H9 (cell line): ENCODE data around the gene BEX3. TPM values are rescaled to one million over a fixed set of nuclear protein-coding genes. Genes with fewer than 3 reads are reported as not detected.

Source experiments
- DNase-seq: peaks from one replicate; pipeline ENCODE4 v3.0.0-alpha.2; 2017
- H2AFZ ChIP-seq: one replicate; pipeline ENCODE4 v1.6.1; 2013; ENCODE audit warnings: mild to moderate bottlenecking, low read length, control low read depth, moderate library complexity
- H2AK5ac ChIP-seq: 2 replicates; pipeline ENCODE4 v1.6.1; 2013; ENCODE audit warnings: low read length, control low read depth, mixed read lengths; ENCODE audit not compliant: insufficient read length
- H2BK120ac ChIP-seq: one replicate; pipeline ENCODE4 v1.6.1; 2013; ENCODE audit warnings: low read depth, mild to moderate bottlenecking, low read length, control low read depth, inconsistent platforms; ENCODE audit not compliant: poor library complexity, severe bottlenecking
- H2BK12ac ChIP-seq: 2 replicates; pipeline ENCODE4 v1.6.1; 2013; ENCODE audit warnings: low read length, control low read depth, mixed read lengths, low read depth; ENCODE audit not compliant: insufficient read length
- H2BK15ac ChIP-seq: 2 replicates; pipeline ENCODE4 v1.6.1; 2013; ENCODE audit warnings: low read depth, low read length, control low read depth
- H2BK20ac ChIP-seq: one replicate; pipeline ENCODE4 v1.6.1; 2013; ENCODE audit warnings: low read depth, mild to moderate bottlenecking, low read length, control low read depth, inconsistent platforms; ENCODE audit not compliant: poor library complexity, severe bottlenecking
- H2BK5ac ChIP-seq: 2 replicates; pipeline ENCODE4 v1.6.1; 2013; ENCODE audit warnings: low read length, control low read depth, mixed read lengths; ENCODE audit not compliant: insufficient read length
- H3K14ac ChIP-seq: 2 replicates; pipeline ENCODE4 v1.6.1; 2013; ENCODE audit warnings: low read length, control low read depth; ENCODE audit not compliant: insufficient read depth
- H3K18ac ChIP-seq: 2 replicates; pipeline ENCODE4 v1.6.1; 2013; ENCODE audit warnings: low read depth, mild to moderate bottlenecking, mixed read lengths, low read length, control low read depth; ENCODE audit not compliant: insufficient read length
- H3K23ac ChIP-seq: 2 replicates; pipeline ENCODE4 v1.6.1; 2013; ENCODE audit warnings: low read length, control low read depth, mixed read lengths, low read depth; ENCODE audit not compliant: insufficient read length
- H3K23me2 ChIP-seq: 2 replicates; pipeline ENCODE4 v1.6.1; 2013; ENCODE audit warnings: low read depth, mild to moderate bottlenecking, mixed read lengths, low read length, control low read depth; ENCODE audit not compliant: insufficient read length, poor library complexity, severe bottlenecking
- H3K27ac ChIP-seq: 2 replicates; pipeline ENCODE4 v1.5.1; 2013; ENCODE audit warnings: low read length, control low read depth, mixed read lengths, low read depth; ENCODE audit not compliant: insufficient read length
- H3K27me3 ChIP-seq: 2 replicates; pipeline ENCODE4 v1.6.1; 2013; ENCODE audit warnings: low read length, control low read depth, inconsistent platforms; ENCODE audit not compliant: insufficient read depth
- H3K4ac ChIP-seq: 2 replicates; pipeline ENCODE4 v1.6.1; 2013; ENCODE audit warnings: low read depth, mild to moderate bottlenecking, control low read depth, inconsistent platforms, low read length, moderate library complexity
- H3K4me1 ChIP-seq: 2 replicates; pipeline ENCODE4 v1.6.1; 2013; ENCODE audit warnings: low read length, control low read depth, inconsistent platforms; ENCODE audit not compliant: insufficient read depth
- H3K4me2 ChIP-seq: 2 replicates; pipeline ENCODE4 v1.6.1; 2013; ENCODE audit warnings: low read length, control low read depth, mixed read lengths; ENCODE audit not compliant: insufficient read length, insufficient read depth
- H3K56ac ChIP-seq: 2 replicates; pipeline ENCODE4 v1.6.1; 2013; ENCODE audit warnings: low read depth, mild to moderate bottlenecking, mixed read lengths, low read length, control low read depth; ENCODE audit not compliant: insufficient read length
- H3K79me1 ChIP-seq: 2 replicates; pipeline ENCODE4 v1.6.1; 2013; ENCODE audit warnings: low read depth, mild to moderate bottlenecking, moderate library complexity, low read length, control low read depth, inconsistent platforms; ENCODE audit not compliant: insufficient read depth, poor library complexity, severe bottlenecking
- H3K79me2 ChIP-seq: 2 replicates; pipeline ENCODE4 v1.6.1; 2013; ENCODE audit warnings: low read length, control low read depth, inconsistent platforms; ENCODE audit not compliant: insufficient read depth
- H3K9ac ChIP-seq: 2 replicates; pipeline ENCODE4 v1.6.1; 2013; ENCODE audit warnings: low read length, control low read depth, mixed read lengths; ENCODE audit not compliant: insufficient read length; ENCODE audit errors: extremely low read depth
- H3K9me3 ChIP-seq: one replicate; pipeline ENCODE4 v1.6.1; 2013; ENCODE audit warnings: low read depth, low read length, inconsistent platforms; ENCODE audit not compliant: control insufficient read depth
- H3T11ph ChIP-seq: one replicate; pipeline ENCODE4 v1.6.1; 2013; ENCODE audit warnings: mild to moderate bottlenecking, low read length, control low read depth, inconsistent platforms
- H4K20me1 ChIP-seq: one replicate; pipeline ENCODE4 v1.6.1; 2013; ENCODE audit not compliant: control insufficient read depth, insufficient read length, insufficient read depth
- H4K5ac ChIP-seq: 2 replicates; pipeline ENCODE4 v1.6.1; 2013; ENCODE audit warnings: low read depth, mild to moderate bottlenecking, mixed read lengths, low read length, control low read depth; ENCODE audit not compliant: insufficient read length
- H4K8ac ChIP-seq: replicated peaks from 2 replicates; pipeline ENCODE4 v1.6.1; 2013; ENCODE audit warnings: low read length, control low read depth, mixed read lengths, low read depth; ENCODE audit not compliant: insufficient read length
- H4K91ac ChIP-seq: 2 replicates; pipeline ENCODE4 v1.6.1; 2013; ENCODE audit warnings: low read depth, mild to moderate bottlenecking, moderate library complexity, mixed read lengths, low read length, control low read depth; ENCODE audit not compliant: insufficient read length
- H3K27ac Mint-ChIP-seq, 3 experiments: 2 replicates in 2 of 3; 3 replicates in 1 of 3; pipeline ENCODE4 v1.8.0; 2020 to 2021; ENCODE audit warnings: mixed read lengths in 3 of 3, mild to moderate bottlenecking in 1 of 3, moderate library complexity in 1 of 3
- H3K27me3 Mint-ChIP-seq: 2 replicates; pipeline ENCODE4 v1.8.0; 2021; ENCODE audit warnings: low read depth, mild to moderate bottlenecking, moderate library complexity, mixed read lengths
- H3K36me3 Mint-ChIP-seq, 3 experiments: 2 replicates in 2 of 3; 3 replicates in 1 of 3; pipeline ENCODE4 v1.8.0; 2020 to 2021; ENCODE audit warnings: low read depth in 3 of 3, mixed read lengths in 3 of 3; ENCODE audit not compliant: insufficient read depth in 1 of 3
- H3K4me1 Mint-ChIP-seq, 2 experiments: 2 replicates each; pipeline ENCODE4 v1.8.0; 2020; ENCODE audit warnings: mixed read lengths in 2 of 2
- H3K4me3 Mint-ChIP-seq, 2 experiments: 2 replicates in 1 of 2; 3 replicates in 1 of 2; pipeline ENCODE4 v1.8.0; 2020 to 2021; ENCODE audit warnings: mild to moderate bottlenecking in 2 of 2, mixed read lengths in 2 of 2, moderate library complexity in 1 of 2
- H3K9me3 Mint-ChIP-seq, 2 experiments: 2 replicates in 1 of 2; 3 replicates in 1 of 2; pipeline ENCODE4 v1.8.0; 2020; ENCODE audit warnings: mild to moderate bottlenecking in 2 of 2, mixed read lengths in 2 of 2, moderate library complexity in 1 of 2
- CTCF ChIP-seq: fragments of 200-600 bp; sonication (generic); conservative IDR thresholded peaks from 3 replicates; pipeline ENCODE4 v1.8.0; 2021; ENCODE audit warnings: antibody characterized with exemption, mild to moderate bottlenecking
- WGBS: extraction: QIAGEN DNeasy Blood & Tissue Kit; methylation state at CpG from one replicate; pipeline ENCODE4 v1.1.7; 2013; ENCODE audit warnings: missing lambda C conversion rate, low lambda C conversion rate, mixed read lengths; ENCODE audit not compliant: insufficient read length; ENCODE audit errors: extremely low coverage; 5-methylcytosine and 5-hydroxymethylcytosine counted together
- total RNA-seq: library from RNA; stranded (reverse); gene quantifications from 2 replicates; pipeline ENCODE4 v1.2.1, GENCODE V29; 2021

The BEX3 gene
- total RNA-seq, 1 experiment from 2014 or later, result 305 TPM

- no peak for DNase-seq
- Histone ChIP-seq H3K27me3 (no peaks in the 10 kb centered on the region), H3K14ac (no peak overlapping the region), H3K23me2 (no peaks in the 10 kb centered on the region), H2BK20ac (no peak overlapping the region), H4K91ac (no peak overlapping the region), H2BK12ac (no peak overlapping the region), H3K18ac (no peak overlapping the region), H2AK5ac (no peak overlapping the region), H2BK120ac (no peak overlapping the region), H3K9me3 (no peaks in the 10 kb centered on the region), H3K4me1 (no peaks in the 10 kb centered on the region; the same call in 1 of the 2 replicates), H4K20me1 (peaks cover 3% of the 10 kb centered on the region), H4K5ac (no peak overlapping the region), H3K4ac (no peak overlapping the region), H2AFZ (no peak overlapping the region), H3T11ph (no peak overlapping the region), H2BK15ac (no peak overlapping the region), H2BK5ac (no peak overlapping the region), H4K8ac (no peak overlapping the region), H3K56ac (no peak overlapping the region), H3K79me1 (no peaks in the 10 kb centered on the region), H3K79me2 (peaks cover 4% of the 10 kb centered on the region; the same call in 1 of the 2 replicates), H3K23ac (no peak overlapping the region), H3K27ac (no peak overlapping the region), H3K4me2 (no peak overlapping the region), H3K9ac (no peak overlapping the region)
- H3K27ac Mint-ChIP-seq, result no peak overlapping the region
- no peak for TF ChIP-seq CTCF
- peaks cover 14% of the 10 kb centered on the region in 2 experiments for H3K4me1 Mint-ChIP-seq
- whole genome bisulfite sequencing, result no CpG with 5 or more reads among the region's 2 CpGs
- no peak overlapping the region for H3K4me3 Mint-ChIP-seq
- H3K27me3 Mint-ChIP-seq, result peaks cover 19% of the 10 kb centered on the region
- peaks cover 3 to 28% (median 9%) of the 10 kb centered on the region in 3 experiments; a peak in 4 of 7 replicates for H3K36me3 Mint-ChIP-seq
- peaks cover 0 to 50% of the 10 kb centered on the region in 2 experiments; a peak in 4 of 5 replicates for H3K9me3 Mint-ChIP-seq
These were observed 41.6 kb downstream of the BEX3 start for GRCh38 chrX:103417933-103418332.
